GM18868 (cell line): ENCODE data around the gene TENT5C.

Source experiments
- ATAC-seq: cut with Tn5 transposase; IDR thresholded peaks from one replicate; pipeline ENCODE4 v1.9.1; 2021; ENCODE audit warnings: mild to moderate bottlenecking, moderate library complexity; ENCODE audit not compliant: unreplicated experiment

Gene TENT5C

GRCh38 chr1:117632269-117633067 lies 26.6 kb downstream of the TENT5C start:
- peak; percentile 62 for ATAC-seq

GRCh38 chr1:117633068-117633345 lies 27.2 kb downstream of the TENT5C start:
- no peak for ATAC-seq

GRCh38 chr1:117633423-117633822 lies 27.6 kb downstream of the TENT5C start:
- ATAC-seq = no peak

- no peak for ATAC-seq
Measured at GRCh38 chr1:117633936-117634335, 28.1 kb downstream of the TENT5C start.

- ATAC-seq = no peak
Measured at GRCh38 chr1:117634631-117635030, 28.8 kb downstream of the TENT5C start.

GRCh38 chr1:117635805-117636204 lies 30.0 kb downstream of the TENT5C start:
- no peak for ATAC-seq

GRCh38 chr1:117636637-117637425 lies 31.0 kb downstream of the TENT5C start:
- ATAC-seq = no peak

GRCh38 chr1:117638141-117638540 lies 32.3 kb downstream of the TENT5C start:
- no peak for ATAC-seq

GRCh38 chr1:117638759-117639158 lies 32.9 kb downstream of the TENT5C start:
- ATAC-seq = no peak

- ATAC-seq = no peak
Measured at GRCh38 chr1:117639741-117640140, 33.9 kb downstream of the TENT5C start.

GRCh38 chr1:117641536-117641935 lies 35.7 kb downstream of the TENT5C start:
- no peak for ATAC-seq

GRCh38 chr1:117642963-117643362 lies 37.1 kb downstream of the TENT5C start:
- no peak for ATAC-seq

- no peak for ATAC-seq
Measured at GRCh38 chr1:117643601-117644000, 37.8 kb downstream of the TENT5C start.

GRCh38 chr1:117644696-117645311 lies 39.0 kb downstream of the TENT5C start:
- ATAC-seq = peak; percentile 72

GRCh38 chr1:117645343-117645742 lies 39.5 kb downstream of the TENT5C start:
- ATAC-seq = no peak

GRCh38 chr1:117646007-117646811 lies 40.4 kb downstream of the TENT5C start:
- no peak for ATAC-seq

- no peak for ATAC-seq
Measured at GRCh38 chr1:117646956-117647355, 41.1 kb downstream of the TENT5C start.

GRCh38 chr1:117648015-117648414 lies 42.2 kb downstream of the TENT5C start:
- ATAC-seq = no peak

GRCh38 chr1:117650840-117651568 lies 45.2 kb downstream of the TENT5C start:
- no peak for ATAC-seq

GRCh38 chr1:117651616-117652015 lies 45.8 kb downstream of the TENT5C start:
- no peak for ATAC-seq
